GF-D8 (cell line): ENCODE data around the gene PCBP4.

Experiments
- DNase-seq: peaks from one replicate; lab custom pipeline; 2025; lab: John Stamatoyannopoulos, UW

Gene PCBP4

GRCh38 chr3:51955175-51955892, 11.9 kb downstream of the PCBP4 start, which contains the start of gene GPR62:
TSS of gene GPR62 (plus strand) at chr3:51955381. CDS start at chr3:51955653, 272 bp downstream.
- no peak for DNase-seq

- no peak for DNase-seq
Measured at GRCh38 chr3:51954713-51955112, 12.5 kb downstream of the PCBP4 start.

- peak; percentile 19 for DNase-seq
Measured at GRCh38 chr3:51954105-51954504, 13.1 kb downstream of the PCBP4 start.

- DNase-seq = peak; percentile 51
Measured at GRCh38 chr3:51953445-51953844, 13.8 kb downstream of the PCBP4 start.

GRCh38 chr3:51950899-51951298, 16.4 kb downstream of the PCBP4 start:
- no peak for DNase-seq

GRCh38 chr3:51949121-51949520, 18.1 kb downstream of the PCBP4 start:
- DNase-seq = no peak

GRCh38 chr3:51948016-51948580, 19.2 kb downstream of the PCBP4 start:
- no peak for DNase-seq

- no peak for DNase-seq
Measured at GRCh38 chr3:51947215-51947900, 19.9 kb downstream of the PCBP4 start.

- no peak for DNase-seq
Measured at GRCh38 chr3:51946796-51947195, 20.5 kb downstream of the PCBP4 start.

- DNase-seq = no peak
Measured at GRCh38 chr3:51945926-51946705, 21.1 kb downstream of the PCBP4 start.

GRCh38 chr3:51945031-51945840, 22.0 kb downstream of the PCBP4 start:
- no peak for DNase-seq

- no peak for DNase-seq
Measured at GRCh38 chr3:51944451-51945021, 22.7 kb downstream of the PCBP4 start.

- DNase-seq = no peak
Measured at GRCh38 chr3:51943451-51944391, 23.5 kb downstream of the PCBP4 start.

- peak; percentile 21 for DNase-seq
Measured at GRCh38 chr3:51942603-51943450, 24.4 kb downstream of the PCBP4 start.

GRCh38 chr3:51941798-51942602, 25.3 kb downstream of the PCBP4 start, which contains the start of the genes PARP3 and RRP9:
TSS of gene PARP3 (plus strand) at chr3:51942363. CDS start at chr3:51943356, 993 bp downstream.
TSS of gene RRP9 (minus strand) at chr3:51941904. CDS start at chr3:51941867, 37 bp downstream.
- DNase-seq = peak; percentile 99

GRCh38 chr3:51941463-51941797, 25.8 kb downstream of the PCBP4 start:
- no peak for DNase-seq

GRCh38 chr3:51940648-51941462, 26.4 kb downstream of the PCBP4 start:
- no peak for DNase-seq
